Endometrial microvascular endothelial cells (primary cell): Measurements from ENCODE around the gene SCGB2B2. TPM values are rescaled to one million over a fixed set of nuclear protein-coding genes. Genes with fewer than 3 reads are reported as not detected.
"Not testable (repeated sequence)": the region's sequence is repeated elsewhere in the genome, so short reads cannot be mapped to it uniquely, and the experiment has no call there.

Experiments used
- in situ Hi-C: cut with HindIII; loops from 2 replicates; pipeline ENCODE4 v1.10.0; 2017; ENCODE audit warnings: low sequenced_read_pairs, low pct_unique_long_range_greater_than_20kb; ENCODE audit errors: inconsistent ontology term
- total RNA-seq: library from RNA; depleted of rRNA; stranded (reverse); fragments of >200 nt; gene quantifications from one replicate; pipeline ENCODE4 v1.2.3, GENCODE V29; 2015; ENCODE audit errors: inconsistent ontology term

The SCGB2B2 gene
- total RNA-seq, 1 donor from 2014 or later = not detected

- in situ Hi-C loops = no loop called here
Measured at GRCh38 chr19:34673590-34673989, 3.4 kb downstream of the SCGB2B2 start.

DNA sequence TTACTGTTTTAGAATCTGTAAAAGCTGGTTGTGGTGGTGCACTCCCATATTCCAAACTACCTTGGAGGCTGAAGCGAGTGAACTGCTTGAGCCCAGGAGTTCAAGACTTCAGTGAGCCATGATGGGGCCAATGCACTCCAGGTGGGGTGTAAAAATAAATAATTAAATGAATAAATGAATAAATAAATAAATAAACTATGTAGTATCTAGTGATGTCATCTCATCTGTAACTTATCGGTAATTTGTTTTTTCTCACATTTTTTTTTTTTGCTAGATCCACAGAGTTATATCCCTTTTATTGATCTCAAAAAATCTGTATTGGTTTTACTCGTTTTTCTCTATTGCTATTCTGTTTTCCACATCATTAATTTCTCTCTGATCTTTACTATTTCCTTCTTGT lies 5.0 kb downstream of the SCGB2B2 start:
- in situ Hi-C loops = no loop called here

DNA sequence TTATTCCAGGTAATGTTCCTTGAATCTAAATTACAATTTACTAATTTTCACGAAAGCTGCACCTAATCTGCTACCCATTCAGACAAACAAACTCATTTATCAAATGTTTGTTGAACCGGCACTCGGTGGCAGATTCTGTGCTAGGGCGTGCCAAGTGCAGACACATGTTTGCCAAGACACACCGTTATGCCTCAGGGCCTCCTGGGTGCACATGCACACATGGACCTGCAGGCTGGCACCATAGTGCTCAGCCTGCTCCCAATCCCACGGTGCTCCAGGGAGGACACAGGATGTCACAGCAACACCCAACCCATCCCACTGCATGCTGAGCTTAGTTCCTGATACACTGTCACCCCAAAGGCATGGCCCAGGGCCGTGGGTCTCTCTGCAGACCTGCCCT lies 7.7 kb downstream of the SCGB2B2 start:
- in situ Hi-C loops = no loop called here

DNA sequence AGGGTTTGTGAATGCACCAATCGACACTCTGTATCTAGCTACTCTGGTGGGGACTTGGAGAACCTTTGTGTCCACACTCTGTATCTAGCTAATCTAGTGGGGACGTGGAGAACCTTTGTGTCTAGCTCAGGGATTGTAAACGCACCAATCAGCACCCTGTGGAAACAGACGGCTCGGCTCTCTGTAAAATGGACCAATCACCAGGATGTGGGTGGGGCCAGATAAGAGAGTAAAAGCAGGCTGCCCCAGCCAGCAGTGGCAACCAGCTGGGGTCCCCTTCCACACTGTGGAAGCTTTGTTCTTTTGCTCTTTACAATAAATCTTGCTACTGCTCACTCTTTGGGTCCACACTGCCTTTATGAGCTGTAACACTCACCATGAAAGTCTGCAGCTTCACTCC lies 8.3 kb downstream of the SCGB2B2 start:
- in situ Hi-C loops = not testable (repeated sequence)

DNA sequence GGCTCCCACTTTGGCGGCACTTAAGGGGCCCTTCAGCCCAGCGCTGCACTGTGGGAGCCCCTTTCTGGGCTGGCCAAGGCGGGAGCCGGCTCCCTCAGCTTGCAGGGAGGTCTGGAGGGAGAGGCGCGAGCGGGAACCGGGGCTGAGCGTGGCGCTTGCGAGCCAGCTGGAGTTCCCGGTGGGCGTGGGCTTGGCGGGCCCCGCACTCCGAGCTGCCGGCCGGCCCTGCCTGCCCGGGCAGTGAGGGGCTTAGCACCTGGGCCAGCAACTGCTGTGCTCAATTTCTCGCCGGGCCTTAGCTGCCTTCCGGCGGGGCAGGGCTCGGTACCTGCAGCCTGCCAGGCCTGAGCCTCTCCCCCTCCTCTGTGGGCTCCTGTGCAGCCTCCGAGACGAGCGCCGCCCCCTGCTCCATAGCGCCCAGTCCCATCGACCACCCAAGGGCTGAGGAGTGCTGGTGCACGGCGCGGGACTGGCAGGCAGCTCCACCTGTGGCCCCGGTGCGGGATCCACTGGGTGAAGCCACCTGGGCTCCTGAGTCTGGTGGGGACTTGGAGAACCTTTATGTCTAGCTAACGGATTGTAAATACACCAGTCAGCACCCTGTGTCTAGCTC lies 8.8 kb downstream of the SCGB2B2 start:
- in situ Hi-C loops = not testable (repeated sequence)

DNA sequence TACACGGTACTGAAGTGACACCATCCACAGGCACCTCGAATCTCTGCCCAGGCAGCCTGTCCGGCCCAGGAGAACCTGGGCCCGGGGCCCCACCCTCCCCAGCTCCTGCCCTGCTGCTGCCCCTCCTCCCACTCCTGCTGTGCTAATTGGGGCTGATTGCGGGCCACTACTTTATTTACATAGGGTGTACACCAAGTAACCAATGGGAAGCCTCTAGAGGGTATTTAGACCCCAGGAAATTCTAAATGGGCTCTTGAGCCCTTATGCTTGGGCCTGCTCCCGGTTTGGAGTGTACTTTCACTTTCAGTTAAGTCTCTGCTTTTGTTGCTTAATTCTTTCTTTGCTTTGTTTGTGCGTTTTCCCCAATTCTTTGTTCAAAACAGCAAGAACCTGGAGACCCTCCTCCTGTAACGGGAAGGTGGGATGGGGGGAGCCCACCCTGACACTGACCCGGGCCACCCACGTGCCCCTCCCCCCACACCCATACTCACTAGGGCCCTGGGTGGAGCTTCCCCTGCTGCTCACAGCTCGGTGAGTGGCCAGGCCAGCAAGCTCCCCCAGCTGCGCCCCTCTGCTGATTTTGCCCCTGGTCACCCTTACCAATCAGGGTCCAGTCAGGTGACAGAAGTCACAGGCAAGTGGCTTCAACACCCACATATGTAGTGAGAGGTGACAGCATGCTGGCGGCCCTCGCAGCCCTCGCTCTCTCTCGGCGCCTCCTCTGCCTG lies 9.4 kb downstream of the SCGB2B2 start:
- in situ Hi-C loops = no loop called here

DNA sequence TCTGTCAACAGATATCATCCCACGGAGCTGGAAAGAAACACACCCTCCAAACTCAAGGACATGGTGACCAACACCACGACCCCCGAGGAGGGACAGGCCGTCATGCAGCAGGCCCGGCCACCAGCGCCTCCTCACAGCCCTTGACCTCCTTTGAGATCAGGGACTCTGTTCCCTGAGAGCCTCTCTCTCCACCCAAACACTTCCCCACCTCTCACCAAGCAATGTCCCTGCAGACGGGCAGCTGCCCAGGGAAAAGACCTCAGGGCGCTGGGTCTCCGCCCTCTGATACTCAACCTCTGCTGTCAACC lies 10.0 kb downstream of the SCGB2B2 start:
- in situ Hi-C loops = no loop called here

DNA sequence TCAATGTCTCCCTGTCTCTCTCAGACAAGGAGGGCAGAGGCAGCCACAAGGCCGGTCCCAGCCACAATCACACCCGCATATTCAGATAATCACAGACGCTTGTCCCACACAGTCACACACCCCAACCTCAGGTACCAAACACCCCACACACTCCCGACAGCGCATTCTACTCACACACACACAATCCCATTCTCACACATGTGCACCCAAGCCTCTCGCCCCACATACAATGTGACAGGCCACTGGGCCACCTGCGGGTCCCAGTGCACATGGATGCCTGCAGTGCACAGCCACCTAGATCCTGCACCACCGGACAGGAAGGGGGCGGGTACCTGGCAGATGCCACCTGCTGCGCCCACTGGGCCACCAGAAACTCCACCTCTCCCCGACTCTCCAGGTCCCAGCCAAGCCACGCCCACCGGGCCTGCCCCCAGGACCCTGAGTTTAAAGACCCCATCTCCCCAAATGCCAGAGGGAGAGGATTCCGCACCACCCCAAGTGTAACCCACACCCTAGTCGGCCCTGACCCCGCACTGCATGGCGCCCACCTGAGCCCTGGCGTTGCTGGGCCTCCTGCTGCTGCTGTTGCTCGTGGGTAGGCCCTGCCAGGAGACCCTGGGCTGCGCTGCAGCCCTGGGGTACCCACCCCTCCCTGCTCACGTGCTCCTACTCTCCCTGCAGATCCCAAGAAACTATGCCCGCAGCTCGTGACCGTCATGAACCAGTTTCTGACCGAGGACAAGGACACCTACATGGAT lies 10.6 kb downstream of the SCGB2B2 start:
- in situ Hi-C loops = no loop called here

DNA sequence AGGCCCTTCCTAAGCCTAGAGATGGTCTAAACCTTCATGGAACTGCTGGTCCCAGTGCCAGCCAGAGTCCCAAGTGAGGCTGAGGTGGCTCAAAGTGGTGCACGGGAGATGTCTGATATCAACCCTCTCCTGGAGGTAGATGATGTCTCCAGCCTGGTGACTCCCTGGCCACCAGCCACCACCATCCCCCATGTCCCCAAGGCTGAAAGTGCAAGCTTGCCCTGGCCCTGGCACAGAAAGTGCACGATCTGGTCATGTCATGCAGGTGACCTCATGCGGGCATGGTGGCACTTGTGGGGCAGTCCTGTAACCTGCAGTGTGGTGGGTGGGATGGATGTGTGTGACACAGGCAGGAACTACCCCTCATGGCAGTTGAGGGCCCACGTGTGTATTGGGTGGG lies 11.7 kb downstream of the SCGB2B2 start:
- in situ Hi-C loops = not testable (repeated sequence)

- in situ Hi-C loops = no loop called here
Measured at GRCh38 chr19:34664870-34665269, 12.1 kb downstream of the SCGB2B2 start.

- in situ Hi-C loops = no loop called here
Measured at GRCh38 chr19:34664168-34664567, 12.8 kb downstream of the SCGB2B2 start.

GRCh38 chr19:34662919-34663318 lies 14.0 kb downstream of the SCGB2B2 start:
- in situ Hi-C loops = no loop called here

GRCh38 chr19:34661357-34661756 lies 15.6 kb downstream of the SCGB2B2 start:
- in situ Hi-C loops = no loop called here

DNA sequence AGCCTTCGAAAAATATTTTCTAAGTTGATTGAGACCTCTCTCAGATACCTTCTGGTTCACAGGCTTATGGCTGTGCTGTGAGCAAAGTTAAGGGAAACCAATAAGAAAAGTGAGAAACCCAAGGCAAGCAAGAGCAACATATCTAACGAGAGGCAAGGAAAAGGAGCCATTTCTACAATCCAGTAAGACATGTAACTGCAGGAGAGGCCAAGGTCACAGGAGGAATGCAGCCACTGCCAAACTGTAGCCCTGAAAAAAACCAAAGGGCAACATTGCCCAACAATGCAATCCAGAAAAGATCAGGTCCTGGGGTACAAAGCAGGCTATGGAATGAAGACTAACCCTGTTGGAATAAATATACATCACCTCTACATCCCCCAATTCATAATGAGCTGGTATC lies 21.3 kb downstream of the SCGB2B2 start:
- in situ Hi-C loops = no loop called here

- in situ Hi-C loops = no loop called here
Measured at GRCh38 chr19:34654796-34655195, 22.2 kb downstream of the SCGB2B2 start.

GRCh38 chr19:34651747-34652146 lies 25.2 kb downstream of the SCGB2B2 start:
- in situ Hi-C loops = no loop called here

- in situ Hi-C loops = no loop called here
Measured at GRCh38 chr19:34649886-34650543, 26.9 kb downstream of the SCGB2B2 start.

DNA sequence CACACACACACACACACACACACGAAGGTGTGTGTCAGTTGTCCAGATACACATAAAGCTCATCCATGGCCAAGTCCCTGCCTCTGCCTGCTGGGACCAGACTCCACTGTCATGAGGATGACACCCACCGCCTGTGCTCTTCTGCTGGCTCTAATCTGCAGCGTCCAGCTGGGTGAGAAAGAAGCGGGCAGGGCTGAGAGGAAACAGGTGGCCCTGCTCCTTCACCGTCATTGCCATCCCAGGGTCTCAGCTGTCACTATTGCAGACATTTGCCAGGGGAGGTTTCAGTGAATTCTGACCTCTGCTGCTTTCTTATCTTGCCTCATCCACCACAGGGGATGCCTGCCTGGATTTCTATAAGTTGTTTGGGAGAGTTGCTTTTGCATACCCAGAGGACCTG lies 31.4 kb downstream of the SCGB2B2 start:
- in situ Hi-C loops = no loop called here

GRCh38 chr19:34644991-34645461 lies 31.9 kb downstream of the SCGB2B2 start:
- in situ Hi-C loops = no loop called here

- in situ Hi-C loops = no loop called here
Measured at GRCh38 chr19:34642241-34642640, 34.7 kb downstream of the SCGB2B2 start.
